ENCODE results near the gene ZNF76. TPM values are rescaled to one million over a fixed set of nuclear protein-coding genes. Genes with fewer than 3 reads are reported as not detected.

The ZNF76 gene
- total RNA-seq, 2 experiments from 2014 or later, result 31.0 to 59.5 TPM

GRCh38 chr6:35318196-35319171 lies 58.9 kb downstream of the ZNF76 start:
- Histone ChIP-seq H3K4me1 (ENCODE audit: insufficient read depth, low read length, poor library complexity, severe bottlenecking) (peaks cover 7% of the 10 kb centered on the region), H4K20me1 (ENCODE audit: insufficient read depth, low read length) (no peaks in the 10 kb centered on the region), H3K9me2 (ENCODE audit: insufficient read depth, low read length) (no peaks in the 10 kb centered on the region), H3K27ac (ENCODE audit: low read depth, low read length, poor library complexity, severe bottlenecking) (no peak overlapping the region), H3K4me3 (ENCODE audit: low read depth, low read length, poor library complexity, severe bottlenecking) (no peak overlapping the region), H3K4me2 (ENCODE audit: low read length) (no peak overlapping the region), H3K79me2 (ENCODE audit: insufficient read depth, low read depth, low read length) (no peaks in the 10 kb centered on the region), H3K9me3 (ENCODE audit: low read length) (no peaks in the 10 kb centered on the region), H2AFZ (ENCODE audit: low read length) (no peak overlapping the region), H3K36me3 (ENCODE audit: insufficient read depth, low read length) (peaks cover 71% of the 10 kb centered on the region)
- intact Hi-C loops (cut with micrococcal nuclease; ENCODE audit: unreplicated experiment), result no loop called here
- TF ChIP-seq CTCF (conservative IDR thresholded peaks at IDR 0.05; ENCODE audit: low read length), result no peak
- no peak for TF ChIP-seq EZH2phosphoT487 (IDR thresholded peaks at IDR 0.05; ENCODE audit: borderline replicate concordance, low read depth, low read length)
- POLR2A ChIA-PET, result interaction anchor here (0.6 kb wide), 1 partner anchor 11 kb away, joined by 3 read pairs; no protein-coding TSS in a partner anchor
- BruUV-seq (replicated peaks), result no TSS peak
- no peak for DNase-seq (ENCODE audit: low spot score)
- CTCF ChIA-PET (ENCODE audit: unreplicated experiment), result no interaction called here

DNA sequence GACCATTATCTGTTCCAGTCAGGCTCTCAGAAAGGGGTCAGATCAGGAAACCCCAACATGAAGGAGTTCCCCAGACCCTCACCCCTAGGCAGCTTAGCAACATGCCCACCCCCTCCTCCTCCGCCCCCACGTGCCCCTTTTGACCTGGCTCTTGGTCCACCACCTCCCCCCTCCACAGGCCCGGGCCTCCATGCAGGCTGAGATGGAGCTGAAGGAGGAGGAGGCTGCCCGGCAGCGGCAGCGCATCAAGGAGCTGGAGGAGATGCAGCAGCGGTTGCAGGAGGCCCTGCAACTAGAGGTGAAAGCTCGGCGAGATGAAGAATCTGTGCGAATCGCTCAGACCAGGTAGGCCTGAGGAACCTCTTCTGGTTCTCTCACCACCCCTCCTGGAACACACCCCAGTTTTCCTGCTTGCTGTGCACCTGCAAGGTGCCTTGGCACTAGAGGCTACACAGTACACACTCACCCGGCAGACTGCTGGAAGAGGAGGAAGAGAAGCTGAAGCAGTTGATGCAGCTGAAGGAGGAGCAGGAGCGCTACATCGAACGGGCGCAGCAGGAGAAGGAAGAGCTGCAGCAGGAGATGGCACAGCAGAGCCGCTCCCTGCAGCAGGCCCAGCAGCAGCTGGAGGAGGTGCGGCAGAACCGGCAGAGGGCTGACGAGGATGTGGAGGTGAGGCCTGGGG lies 60.0 kb downstream of the ZNF76 start:
- H3K9me2 ChIP-seq (ENCODE audit: insufficient read depth, low read length), result no peaks in the 10 kb centered on the region
- BruUV-seq (replicated peaks), result no TSS peak
- H3K9me3 ChIP-seq (ENCODE audit: low read length), result no peaks in the 10 kb centered on the region
- peaks cover 74% of the 10 kb centered on the region for H3K36me3 ChIP-seq (ENCODE audit: insufficient read depth, low read length)
- POLR2A ChIA-PET, result interaction anchor here (0.5 kb wide), 1 partner anchor 356 kb away, joined by 3 read pairs; no protein-coding TSS in a partner anchor
- TF ChIP-seq EZH2phosphoT487 (IDR thresholded peaks at IDR 0.05; ENCODE audit: borderline replicate concordance, low read depth, low read length), result no peak
- no peak for TF ChIP-seq CTCF (conservative IDR thresholded peaks at IDR 0.05; ENCODE audit: low read length)
- H3K4me1 ChIP-seq (ENCODE audit: insufficient read depth, low read length, poor library complexity, severe bottlenecking), result peaks cover 9% of the 10 kb centered on the region
- H4K20me1 ChIP-seq (ENCODE audit: insufficient read depth, low read length), result no peaks in the 10 kb centered on the region
- H3K27ac ChIP-seq (ENCODE audit: low read depth, low read length, poor library complexity, severe bottlenecking), result no peak overlapping the region
- intact Hi-C loops (cut with micrococcal nuclease; ENCODE audit: unreplicated experiment), result no loop called here
- no peak for DNase-seq (ENCODE audit: low spot score)
- H2AFZ ChIP-seq (ENCODE audit: low read length), result no peak overlapping the region
- no peak overlapping the region for H3K4me2 ChIP-seq (ENCODE audit: low read length)
- CTCF ChIA-PET (ENCODE audit: unreplicated experiment), result no interaction called here
- H3K79me2 ChIP-seq (ENCODE audit: insufficient read depth, low read depth, low read length), result no peaks in the 10 kb centered on the region
- no peak overlapping the region for H3K4me3 ChIP-seq (ENCODE audit: low read depth, low read length, poor library complexity, severe bottlenecking)

Measured in OCI-LY7 (cell line).